Natural killer cell (primary cell): Measurements from ENCODE around the gene FARP1. TPM values are rescaled to one million over a fixed set of nuclear protein-coding genes. Genes with fewer than 3 reads are reported as not detected.

Source experiments
- ATAC-seq, 3 donors: fragments of 150-1000 bp in 2 of 3; fragments of 200-7000 bp in 1 of 3; cut with Tn5 transposase; 1 replicate in 1 of 3; 2 replicates in 2 of 3; pipeline ENCODE4 v1.10.0; 2021; ENCODE audit warnings: mild to moderate bottlenecking in 2 of 3, moderate library complexity in 2 of 3
- DNase-seq, 2 donors: peaks; one replicate each; pipeline versions ENCODE4 v3.0.0 to v3.0.0-alpha.2; 2013 to 2021; ENCODE audit warnings: mixed read lengths in 1 of 2
- H3K27ac ChIP-seq: one replicate; pipeline ENCODE4 v1.5.1; 2013; ENCODE audit warnings: mild to moderate bottlenecking, low read length
- H3K27me3 ChIP-seq: one replicate; pipeline ENCODE4 v1.6.1; 2013; ENCODE audit warnings: low read length; ENCODE audit not compliant: control insufficient read depth, insufficient read depth
- H3K36me3 ChIP-seq: one replicate; pipeline ENCODE4 v1.6.1; 2013; ENCODE audit warnings: low read length; ENCODE audit not compliant: control insufficient read depth, insufficient read depth
- H3K4me1 ChIP-seq: one replicate; pipeline ENCODE4 v1.6.1; 2013; ENCODE audit warnings: low read length; ENCODE audit not compliant: control insufficient read depth, insufficient read depth
- H3K4me3 ChIP-seq: one replicate; pipeline ENCODE4 v1.5.1; 2013; ENCODE audit warnings: low read length
- H3K9me3 ChIP-seq: one replicate; pipeline ENCODE4 v1.6.1; 2013; ENCODE audit warnings: low read length; ENCODE audit not compliant: control insufficient read depth, insufficient read depth
- H3K27ac Mint-ChIP-seq, 2 donors: one replicate each; pipeline ENCODE4 v1.8.0; 2022; ENCODE audit warnings: mild to moderate bottlenecking in 2 of 2, mixed read lengths in 2 of 2, moderate library complexity in 1 of 2
- H3K27me3 Mint-ChIP-seq, 2 donors: one replicate each; pipeline ENCODE4 v1.8.0; 2022; ENCODE audit warnings: low read depth in 2 of 2, mixed read lengths in 2 of 2
- H3K36me3 Mint-ChIP-seq: one replicate; pipeline ENCODE4 v1.8.0; 2022; ENCODE audit warnings: mixed read lengths
- H3K4me1 Mint-ChIP-seq, 2 donors: one replicate each; pipeline ENCODE4 v1.8.0; 2022; ENCODE audit warnings: mixed read lengths in 2 of 2
- H3K4me3 Mint-ChIP-seq: one replicate; pipeline ENCODE4 v1.8.0; 2022; ENCODE audit warnings: mild to moderate bottlenecking, moderate library complexity, mixed read lengths
- H3K9me3 Mint-ChIP-seq, 2 donors: one replicate each; pipeline ENCODE4 v1.8.0; 2022; ENCODE audit warnings: mixed read lengths in 2 of 2
- WGBS: methylation state at CpG from one replicate; pipeline ENCODE4 v1.1.7; 2013; ENCODE audit warnings: missing lambda C conversion rate; ENCODE audit not compliant: insufficient coverage; 5-methylcytosine and 5-hydroxymethylcytosine counted together
- intact Hi-C: fragments of 100-400 bp; cut with micrococcal nuclease; formaldehyde crosslinking; loops from one replicate; pipeline ENCODE4 v1.14.2; 2022
- total RNA-seq, 4 donors: library from RNA; stranded (reverse); fragments of 120-200 nt in 1 of 4; gene quantifications; one replicate each; pipeline versions ENCODE4 v1.2.3 to v1.2.4, GENCODE V29; 2013 to 2022
- TF ChIP-seq, protein P1 (sequence below): fragments of 200-600 bp; IDR thresholded peaks from one replicate; pipeline ENCODE4 v1.8.0; 2022; ENCODE audit warnings: antibody characterized with exemption

Gene FARP1
- total RNA-seq, 3 donors from 2014 or later (not counting 1 experiment from before 2014, with no cell fraction given): 0.71 to 1.2 (median 1.1) TPM

DNA sequence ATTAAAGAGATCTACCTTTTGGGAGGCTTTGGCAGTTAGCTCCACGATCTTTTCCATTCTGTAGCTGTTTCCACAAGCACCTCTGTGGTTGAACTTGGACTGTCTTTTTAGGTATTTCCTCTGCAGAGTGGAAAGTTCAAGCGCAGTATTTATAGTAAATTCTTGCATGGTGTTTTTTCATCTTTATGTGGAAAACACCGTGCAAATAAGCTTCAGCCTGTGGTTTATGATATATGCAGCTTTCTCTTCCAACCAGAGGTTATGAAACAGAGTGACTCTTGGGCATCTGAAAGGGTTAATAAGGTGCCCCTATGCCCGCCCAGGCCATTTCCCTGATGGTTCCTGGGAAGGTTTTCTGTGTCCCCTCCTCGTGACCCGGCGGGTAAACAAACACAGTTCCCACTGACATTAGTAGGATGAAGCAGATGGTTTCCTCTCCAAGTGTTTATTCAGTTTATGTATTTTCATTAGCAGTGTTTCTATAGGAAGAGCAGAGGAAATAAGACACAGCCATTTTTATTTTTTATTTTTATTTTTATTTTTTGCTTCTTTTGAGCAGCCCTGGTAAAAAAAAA lies 73.9 kb downstream of the FARP1 start:
- Mint-ChIP-seq H3K27ac (no peak overlapping the region), H3K9me3 (no peaks in the 10 kb centered on the region), H3K27me3 (no peaks in the 10 kb centered on the region), H3K36me3 (no peaks in the 10 kb centered on the region), H3K4me1 (no peaks in the 10 kb centered on the region), H3K4me3 (no peak overlapping the region)
- TF ChIP-seq, protein P1, sequence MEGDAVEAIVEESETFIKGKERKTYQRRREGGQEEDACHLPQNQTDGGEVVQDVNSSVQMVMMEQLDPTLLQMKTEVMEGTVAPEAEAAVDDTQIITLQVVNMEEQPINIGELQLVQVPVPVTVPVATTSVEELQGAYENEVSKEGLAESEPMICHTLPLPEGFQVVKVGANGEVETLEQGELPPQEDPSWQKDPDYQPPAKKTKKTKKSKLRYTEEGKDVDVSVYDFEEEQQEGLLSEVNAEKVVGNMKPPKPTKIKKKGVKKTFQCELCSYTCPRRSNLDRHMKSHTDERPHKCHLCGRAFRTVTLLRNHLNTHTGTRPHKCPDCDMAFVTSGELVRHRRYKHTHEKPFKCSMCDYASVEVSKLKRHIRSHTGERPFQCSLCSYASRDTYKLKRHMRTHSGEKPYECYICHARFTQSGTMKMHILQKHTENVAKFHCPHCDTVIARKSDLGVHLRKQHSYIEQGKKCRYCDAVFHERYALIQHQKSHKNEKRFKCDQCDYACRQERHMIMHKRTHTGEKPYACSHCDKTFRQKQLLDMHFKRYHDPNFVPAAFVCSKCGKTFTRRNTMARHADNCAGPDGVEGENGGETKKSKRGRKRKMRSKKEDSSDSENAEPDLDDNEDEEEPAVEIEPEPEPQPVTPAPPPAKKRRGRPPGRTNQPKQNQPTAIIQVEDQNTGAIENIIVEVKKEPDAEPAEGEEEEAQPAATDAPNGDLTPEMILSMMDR: no peak
- WGBS: 63% methylated on average over 7 of the region's 7 CpGs
- Histone ChIP-seq H3K27ac (no peak overlapping the region), H3K27me3 (no peaks in the 10 kb centered on the region), H3K9me3 (no peaks in the 10 kb centered on the region), H3K36me3 (no peaks in the 10 kb centered on the region), H3K4me1 (no peaks in the 10 kb centered on the region), H3K4me3 (no peak overlapping the region)
- ATAC-seq (no peak), DNase-seq (no peak)
- intact Hi-C loops: no loop called here

DNA sequence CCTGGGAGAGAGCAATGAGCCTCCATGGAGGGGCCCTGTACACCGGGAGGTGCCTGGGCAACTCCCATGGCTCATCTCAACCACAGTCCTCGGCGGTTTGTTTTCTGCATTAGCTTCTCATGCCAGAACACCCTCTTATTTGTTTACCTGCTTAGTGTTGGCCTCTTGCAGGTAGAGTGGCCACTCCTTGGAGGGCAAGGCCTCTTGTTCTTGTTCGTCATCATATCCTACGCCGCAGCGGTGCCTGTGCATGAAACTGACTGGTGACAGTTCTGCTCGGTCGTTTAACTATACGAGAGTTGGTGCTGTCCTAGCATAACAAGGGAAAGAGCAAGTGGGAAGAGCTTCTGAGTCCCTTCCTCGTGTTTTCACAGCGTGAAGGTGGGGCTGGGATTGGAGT lies 74.7 kb downstream of the FARP1 start:
- DNase-seq (no peak), ATAC-seq (no peak)
- Mint-ChIP-seq H3K36me3 (no peaks in the 10 kb centered on the region), H3K4me1 (no peaks in the 10 kb centered on the region), H3K4me3 (no peak overlapping the region), H3K27me3 (no peaks in the 10 kb centered on the region), H3K27ac (no peak overlapping the region), H3K9me3 (no peaks in the 10 kb centered on the region)
- WGBS: 92% methylated on average over 12 of the region's 12 CpGs
- H3K4me3 ChIP-seq: no peak overlapping the region
- intact Hi-C loops: no loop called here
- no peaks in the 10 kb centered on the region for H3K27me3 ChIP-seq
- H3K9me3 ChIP-seq: no peaks in the 10 kb centered on the region
- no peak overlapping the region for H3K27ac ChIP-seq
- no peaks in the 10 kb centered on the region for H3K36me3 ChIP-seq
- H3K4me1 ChIP-seq: no peaks in the 10 kb centered on the region
- TF ChIP-seq, protein P1: no peak

DNA sequence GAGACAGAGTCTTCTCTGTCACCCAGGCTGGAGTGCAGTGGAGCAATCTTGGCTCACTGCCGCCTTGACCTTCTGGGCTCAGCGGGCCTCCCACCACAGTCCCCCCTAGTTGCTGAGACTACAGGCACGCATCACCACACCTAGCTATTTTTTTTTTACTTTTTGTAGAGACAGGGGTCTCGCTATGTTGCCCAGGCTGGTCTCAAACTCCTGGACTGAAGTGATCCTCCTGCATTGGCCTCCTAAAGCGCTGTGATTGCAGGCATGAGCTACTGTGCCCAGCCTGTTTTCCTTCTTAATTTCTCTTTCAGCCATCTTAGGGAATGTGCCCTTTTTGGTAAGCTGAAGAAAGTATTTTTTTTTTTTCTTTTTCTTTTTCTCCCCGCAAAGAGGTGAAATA lies 76.8 kb downstream of the FARP1 start:
- TF ChIP-seq, protein P1: no peak
- no peak overlapping the region for H3K27ac Mint-ChIP-seq
- intact Hi-C loops: no loop called here
- DNase-seq (no peak), ATAC-seq (no peak)
- H3K4me1 ChIP-seq: no peaks in the 10 kb centered on the region
- no peaks in the 10 kb centered on the region for H3K9me3 ChIP-seq
- H3K36me3 Mint-ChIP-seq: no peaks in the 10 kb centered on the region
- H3K4me1 Mint-ChIP-seq: no peaks in the 10 kb centered on the region
- 90% methylated on average over 5 of the region's 6 CpGs for WGBS
- H3K27me3 ChIP-seq: no peaks in the 10 kb centered on the region
- H3K4me3 ChIP-seq: no peak overlapping the region
- H3K4me3 Mint-ChIP-seq: no peak overlapping the region
- no peaks in the 10 kb centered on the region for H3K36me3 ChIP-seq
- H3K9me3 Mint-ChIP-seq: no peaks in the 10 kb centered on the region
- H3K27me3 Mint-ChIP-seq: no peaks in the 10 kb centered on the region
- H3K27ac ChIP-seq: no peak overlapping the region

DNA sequence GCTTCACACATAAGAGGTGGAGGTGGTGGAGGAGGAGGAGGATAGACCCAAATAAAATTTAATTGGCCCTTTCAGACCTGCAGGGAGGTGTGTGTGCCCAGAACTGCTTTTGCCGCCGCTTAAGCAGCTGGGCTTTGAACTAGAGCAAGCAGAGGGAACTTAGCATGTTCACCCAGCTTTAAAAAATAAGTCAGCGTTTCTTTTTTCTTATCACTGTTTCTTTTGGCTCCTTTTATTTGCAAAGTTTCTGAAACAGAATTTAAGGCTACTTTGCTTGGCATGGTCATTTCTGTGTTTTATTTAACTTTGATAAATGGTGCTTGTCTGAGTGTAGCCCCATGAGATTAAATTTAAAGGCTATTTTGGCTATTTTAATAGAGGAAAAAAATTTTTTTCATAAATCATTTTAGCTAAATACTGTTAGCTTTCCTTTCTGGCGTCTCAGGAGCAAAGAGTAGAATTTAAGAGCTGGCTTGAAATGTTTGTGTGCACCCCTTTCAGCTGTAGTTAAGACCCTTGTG lies 77.4 kb downstream of the FARP1 start:
- H3K27me3 ChIP-seq: no peaks in the 10 kb centered on the region
- no peak overlapping the region for H3K27ac ChIP-seq
- Mint-ChIP-seq H3K36me3 (no peaks in the 10 kb centered on the region), H3K27ac (no peak overlapping the region), H3K27me3 (no peaks in the 10 kb centered on the region), H3K4me3 (no peak overlapping the region), H3K4me1 (no peaks in the 10 kb centered on the region), H3K9me3 (no peaks in the 10 kb centered on the region)
- 81% methylated on average over 4 of the region's 4 CpGs for WGBS
- H3K36me3 ChIP-seq: no peaks in the 10 kb centered on the region
- intact Hi-C loops: no loop called here
- no peaks in the 10 kb centered on the region for H3K4me1 ChIP-seq
- no peaks in the 10 kb centered on the region for H3K9me3 ChIP-seq
- no peak for DNase-seq
- ATAC-seq: no peak
- TF ChIP-seq, protein P1: no peak
- H3K4me3 ChIP-seq: no peak overlapping the region
